Mesenteric fat pad (tissue), 1 donor: Measurements from ENCODE around the gene TMEM26. TPM values are rescaled to one million over a fixed set of nuclear protein-coding genes. Genes with fewer than 3 reads are reported as not detected.

Source experiments
- total RNA-seq: library from RNA; stranded (reverse); fragmentation: NEBNext Ultra II Directional; extraction: Animal tissue kit (Norgen Biotek cat#: 25700); gene quantifications from one replicate; pipeline ENCODE4 v1.2.1, GENCODE V29; 2021
- donor health status: DM: yes; HTN: yes; CAD: no.

TMEM26 gene
- total RNA-seq, 1 donor from 2014 or later: 1.4 TPM

Other genes with a start within 250 kb of the TMEM26 start
- 0.35 TPM for gene CABCOCO1, start 209.5 kb upstream of the TMEM26 start, total RNA-seq